HCT116 (cell line): ENCODE results near the gene BTLA.

ENCODE experiments used
- CTCF ChIP-seq, 3 experiments: fragments of 200-600 bp in 1 of 3; sonication (generic) in 1 of 3; IDR thresholded peaks in 2 of 3; conservative IDR thresholded peaks in 1 of 3; 2 replicates each; pipeline ENCODE4 v1.5.1; 2012 to 2017; ENCODE audit warnings: low read depth in 2 of 3, low read length in 2 of 3, antibody characterized with exemption in 1 of 3, borderline replicate concordance in 1 of 3, control low read depth in 1 of 3, mild to moderate bottlenecking in 1 of 3, mixed read lengths in 1 of 3, mixed run types in 1 of 3, moderate library complexity in 1 of 3; ENCODE audit not compliant: insufficient read depth in 1 of 3
- EGR1 ChIP-seq: IDR thresholded peaks from 2 replicates; pipeline ENCODE4 v1.6.1; 2012; ENCODE audit warnings: low read depth
- EZH2 ChIP-seq: fragments of 200-600 bp; sonication (generic); IDR thresholded peaks from 2 replicates; pipeline ENCODE4 v1.6.1; 2017; ENCODE audit warnings: antibody characterized with exemption, mixed run types
- EZH2phosphoT487 ChIP-seq: fragments of 200-600 bp; IDR thresholded peaks from 2 replicates; pipeline ENCODE4 v1.6.1; 2018; ENCODE audit warnings: antibody characterized with exemption, borderline replicate concordance
- MAX ChIP-seq: IDR thresholded peaks from 2 replicates; pipeline ENCODE4 v1.6.1; 2012
- POLR2A ChIP-seq: IDR thresholded peaks from 2 replicates; pipeline ENCODE4 v1.7.0; 2011; ENCODE audit warnings: borderline replicate concordance; ENCODE audit not compliant: insufficient read depth, insufficient read length; ENCODE audit errors: extremely low read depth
- POLR2AphosphoS5 ChIP-seq: IDR thresholded peaks from 2 replicates; pipeline ENCODE4 v1.6.1; 2011; ENCODE audit warnings: mild to moderate bottlenecking, low read depth, low read length, moderate library complexity
- SIN3A ChIP-seq: IDR thresholded peaks from 2 replicates; pipeline ENCODE4 v1.6.1; 2012; ENCODE audit warnings: low read depth
- SP1 ChIP-seq: IDR thresholded peaks from 2 replicates; pipeline ENCODE4 v1.6.1; 2012; ENCODE audit warnings: low read depth
- TCF7L2 ChIP-seq: IDR thresholded peaks from 2 replicates; pipeline ENCODE4 v1.7.0; 2011; ENCODE audit warnings: borderline replicate concordance, inconsistent platforms; ENCODE audit not compliant: insufficient read depth, insufficient read length; ENCODE audit errors: extremely low read depth
- YY1 ChIP-seq: IDR thresholded peaks from 2 replicates; pipeline ENCODE4 v1.6.1; 2011; ENCODE audit warnings: low read length, low read depth, moderate library complexity, mild to moderate bottlenecking; ENCODE audit not compliant: insufficient replicate concordance; ENCODE audit errors: extremely low read depth
- ZNF274 ChIP-seq: fragments of 200-500 bp; sonication (Bioruptor generic); IDR thresholded peaks from 2 replicates; pipeline ENCODE4 v1.6.1; 2014; ENCODE audit warnings: mild to moderate bottlenecking, low read depth, low read length, inconsistent platforms
- TF ChIP-seq, protein P1 (sequence below): IDR thresholded peaks from 2 replicates; pipeline ENCODE4 v1.6.1; 2012; ENCODE audit warnings: low read depth
- TF ChIP-seq, protein P2 (sequence below): IDR thresholded peaks from 2 replicates; pipeline ENCODE4 v1.6.1; 2012

GRCh38 chr3:112512320-112512719, 13.0 kb upstream of the BTLA start:
- TF ChIP-seq, protein P1, sequence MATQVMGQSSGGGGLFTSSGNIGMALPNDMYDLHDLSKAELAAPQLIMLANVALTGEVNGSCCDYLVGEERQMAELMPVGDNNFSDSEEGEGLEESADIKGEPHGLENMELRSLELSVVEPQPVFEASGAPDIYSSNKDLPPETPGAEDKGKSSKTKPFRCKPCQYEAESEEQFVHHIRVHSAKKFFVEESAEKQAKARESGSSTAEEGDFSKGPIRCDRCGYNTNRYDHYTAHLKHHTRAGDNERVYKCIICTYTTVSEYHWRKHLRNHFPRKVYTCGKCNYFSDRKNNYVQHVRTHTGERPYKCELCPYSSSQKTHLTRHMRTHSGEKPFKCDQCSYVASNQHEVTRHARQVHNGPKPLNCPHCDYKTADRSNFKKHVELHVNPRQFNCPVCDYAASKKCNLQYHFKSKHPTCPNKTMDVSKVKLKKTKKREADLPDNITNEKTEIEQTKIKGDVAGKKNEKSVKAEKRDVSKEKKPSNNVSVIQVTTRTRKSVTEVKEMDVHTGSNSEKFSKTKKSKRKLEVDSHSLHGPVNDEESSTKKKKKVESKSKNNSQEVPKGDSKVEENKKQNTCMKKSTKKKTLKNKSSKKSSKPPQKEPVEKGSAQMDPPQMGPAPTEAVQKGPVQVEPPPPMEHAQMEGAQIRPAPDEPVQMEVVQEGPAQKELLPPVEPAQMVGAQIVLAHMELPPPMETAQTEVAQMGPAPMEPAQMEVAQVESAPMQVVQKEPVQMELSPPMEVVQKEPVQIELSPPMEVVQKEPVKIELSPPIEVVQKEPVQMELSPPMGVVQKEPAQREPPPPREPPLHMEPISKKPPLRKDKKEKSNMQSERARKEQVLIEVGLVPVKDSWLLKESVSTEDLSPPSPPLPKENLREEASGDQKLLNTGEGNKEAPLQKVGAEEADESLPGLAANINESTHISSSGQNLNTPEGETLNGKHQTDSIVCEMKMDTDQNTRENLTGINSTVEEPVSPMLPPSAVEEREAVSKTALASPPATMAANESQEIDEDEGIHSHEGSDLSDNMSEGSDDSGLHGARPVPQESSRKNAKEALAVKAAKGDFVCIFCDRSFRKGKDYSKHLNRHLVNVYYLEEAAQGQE, result no peak
- no peak for TF ChIP-seq CTCF (IDR thresholded peaks at IDR 0.05 in 2 of 3, conservative IDR thresholded peaks at IDR 0.05 in 1 of 3; ENCODE audit: borderline replicate concordance in 1 of 3, insufficient read depth in 1 of 3, low read depth in 2 of 3, low read length in 2 of 3)
- no peak for TF ChIP-seq SIN3A
- TF ChIP-seq, protein P2, sequence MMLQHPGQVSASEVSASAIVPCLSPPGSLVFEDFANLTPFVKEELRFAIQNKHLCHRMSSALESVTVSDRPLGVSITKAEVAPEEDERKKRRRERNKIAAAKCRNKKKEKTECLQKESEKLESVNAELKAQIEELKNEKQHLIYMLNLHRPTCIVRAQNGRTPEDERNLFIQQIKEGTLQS, result no peak
- no peak for TF ChIP-seq SP1
- no peak for TF ChIP-seq EGR1
- TF ChIP-seq MAX, result no peak
- TF ChIP-seq POLR2A, result no peak
- no peak for TF ChIP-seq POLR2AphosphoS5
- no peak for TF ChIP-seq EZH2
- no peak for TF ChIP-seq ZNF274
- no peak for TF ChIP-seq EZH2phosphoT487
- TF ChIP-seq TCF7L2, result no peak
- no peak for TF ChIP-seq YY1
